GM23338 (cell line): Measurements from ENCODE around the gene SPP2. TPM values are rescaled to one million over a fixed set of nuclear protein-coding genes. Genes with fewer than 3 reads are reported as not detected.

Source experiments
- ATAC-seq: fragments of 200-7000 bp; cut with Tn5 transposase; 3 replicates; pipeline ENCODE4 v1.9.1; 2020
- DNase-seq: peaks from one replicate; pipeline ENCODE4 v3.0.0-alpha.2; 2015; ENCODE audit warnings: low spot score
- H2AFZ ChIP-seq: fragments of 200-600 bp; sonication (generic); 2 replicates; pipeline ENCODE4 v1.8.0; 2016; ENCODE audit warnings: antibody characterized with exemption, mild to moderate bottlenecking, moderate library complexity
- H3F3A ChIP-seq: fragments of 200-600 bp; sonication (generic); replicated peaks from 2 replicates; pipeline ENCODE4 v1.8.0; 2017; ENCODE audit warnings: antibody characterized with exemption, mixed run types, low read depth
- H3K27ac ChIP-seq: fragments of 200-600 bp; sonication (generic); 2 replicates; pipeline ENCODE4 v1.6.1; 2016; ENCODE audit warnings: low read depth
- H3K27me3 ChIP-seq: fragments of 200-600 bp; sonication (generic); 2 replicates; pipeline ENCODE4 v1.8.0; 2016; ENCODE audit warnings: mild to moderate bottlenecking, mixed run types, moderate library complexity; ENCODE audit not compliant: insufficient read depth
- H3K36me3 ChIP-seq: fragments of 200-600 bp; sonication (generic); 2 replicates; pipeline ENCODE4 v1.8.0; 2016; ENCODE audit warnings: mild to moderate bottlenecking; ENCODE audit not compliant: insufficient read depth
- H3K4me1 ChIP-seq: fragments of 200-600 bp; sonication (generic); 2 replicates; pipeline ENCODE4 v1.8.0; 2016; ENCODE audit warnings: mild to moderate bottlenecking, moderate library complexity; ENCODE audit not compliant: insufficient read depth
- H3K4me2 ChIP-seq: fragments of 200-600 bp; sonication (generic); 2 replicates; pipeline ENCODE4 v1.7.1; 2017; ENCODE audit warnings: mixed run types
- H3K4me3 ChIP-seq: fragments of 200-600 bp; sonication (generic); 2 replicates; pipeline ENCODE4 v1.6.1; 2016; ENCODE audit warnings: mixed run types
- H3K79me2 ChIP-seq: fragments of 200-600 bp; sonication (generic); replicated peaks from 2 replicates; pipeline ENCODE4 v1.8.0; 2017; ENCODE audit warnings: mild to moderate bottlenecking; ENCODE audit not compliant: insufficient read depth
- H3K9me2 ChIP-seq: fragments of 200-600 bp; sonication (generic); 2 replicates; pipeline ENCODE4 v1.8.0; 2017; ENCODE audit not compliant: insufficient read depth
- H4K20me1 ChIP-seq: fragments of 200-600 bp; sonication (generic); replicated peaks from 2 replicates; pipeline ENCODE4 v1.8.0; 2017; ENCODE audit warnings: mild to moderate bottlenecking; ENCODE audit not compliant: insufficient read depth
- H3K27ac Mint-ChIP-seq: 2 replicates; pipeline ENCODE4 v1.8.0; 2020; ENCODE audit warnings: inconsistent platforms, mild to moderate bottlenecking, moderate library complexity, mixed read lengths
- H3K27me3 Mint-ChIP-seq: 3 replicates; pipeline ENCODE4 v1.8.0; 2022; ENCODE audit warnings: low read depth, mild to moderate bottlenecking, moderate library complexity, mixed read lengths, inconsistent platforms; ENCODE audit not compliant: insufficient read depth, poor library complexity
- H3K36me3 Mint-ChIP-seq: 3 replicates; pipeline ENCODE4 v1.8.0; 2021; ENCODE audit warnings: low read depth, mild to moderate bottlenecking, inconsistent platforms, moderate library complexity, mixed read lengths
- H3K4me1 Mint-ChIP-seq: 3 replicates; pipeline ENCODE4 v1.8.0; 2020; ENCODE audit warnings: mild to moderate bottlenecking, inconsistent platforms, mixed read lengths
- H3K4me3 Mint-ChIP-seq: 3 replicates; pipeline ENCODE4 v1.8.0; 2021; ENCODE audit warnings: moderate library complexity, mild to moderate bottlenecking, inconsistent platforms, mixed read lengths
- H3K9me3 Mint-ChIP-seq: 3 replicates; pipeline ENCODE4 v1.8.0; 2020; ENCODE audit warnings: moderate library complexity, mild to moderate bottlenecking, inconsistent platforms, mixed read lengths
- CREB1 ChIP-seq: fragments of 250-450 bp; sonication (Bioruptor Pico); IDR thresholded peaks from 2 replicates; pipeline ENCODE4 v1.5.0; 2020; ENCODE audit warnings: low read depth, mild to moderate bottlenecking, moderate library complexity
- EZH2 ChIP-seq: fragments of 200-600 bp; sonication (generic); IDR thresholded peaks from one replicate; pipeline ENCODE4 v1.8.0; 2017; ENCODE audit warnings: antibody characterized with exemption, mild to moderate bottlenecking, low read depth; ENCODE audit not compliant: unreplicated experiment
- EZH2phosphoT487 ChIP-seq: fragments of 200-600 bp; sonication (generic); IDR thresholded peaks from one replicate; pipeline ENCODE4 v1.8.1; 2018; ENCODE audit warnings: antibody characterized with exemption; ENCODE audit not compliant: unreplicated experiment
- JUNB ChIP-seq: IDR thresholded peaks from one replicate; pipeline ENCODE4 v1.6.1; 2016; ENCODE audit warnings: antibody characterized with exemption; ENCODE audit not compliant: unreplicated experiment
- NANOG ChIP-seq: IDR thresholded peaks from 2 replicates; pipeline ENCODE4 v1.6.1; 2016; ENCODE audit warnings: antibody characterized with exemption, borderline replicate concordance
- POLR2AphosphoS5 ChIP-seq: IDR thresholded peaks from 2 replicates; pipeline ENCODE4 v1.6.1; 2016; ENCODE audit warnings: antibody characterized with exemption, low read depth
- STAT1 ChIP-seq: IDR thresholded peaks from one replicate; pipeline ENCODE4 v1.6.1; 2016; ENCODE audit warnings: antibody characterized with exemption; ENCODE audit not compliant: unreplicated experiment
- ZNF114 ChIP-seq: fragments of 250-450 bp; sonication (Bioruptor Pico); IDR thresholded peaks from 2 replicates; pipeline ENCODE4 v1.5.0; 2020; ENCODE audit warnings: mild to moderate bottlenecking, moderate library complexity
- ZNF331 ChIP-seq: fragments of 250-450 bp; sonication (Bioruptor Pico); IDR thresholded peaks from 2 replicates; pipeline ENCODE4 v1.5.0; 2020; ENCODE audit warnings: low read depth, mild to moderate bottlenecking, moderate library complexity
- polyA plus RNA-seq: library from polyadenylated mRNA; unstranded; fragments of >200 nt; fragmentation: Nextera tagmentation; extraction: Ambion mirVana; gene quantifications from 2 replicates; pipeline ENCODE4 v1.2.1, GENCODE V29; 2016
- total RNA-seq: library from RNA; depleted of rRNA; stranded (reverse); fragments of >200 nt; shearing (Covaris generic); gene quantifications from 2 replicates; pipeline ENCODE4 v1.2.3, GENCODE V29; 2014
- TF ChIP-seq, protein P1 (sequence below), 2 experiments: fragments of 200-600 bp in 1 of 2; sonication (generic) in 1 of 2; conservative IDR thresholded peaks; 2 replicates each; pipeline versions ENCODE4 v1.5.1 to v1.6.1; 2016 to 2017; ENCODE audit warnings: antibody characterized with exemption in 2 of 2, low read depth in 2 of 2, mild to moderate bottlenecking in 2 of 2, moderate library complexity in 1 of 2
- TF ChIP-seq, protein P2 (sequence below): IDR thresholded peaks from 2 replicates; pipeline ENCODE4 v1.6.1; 2016; ENCODE audit warnings: antibody characterized with exemption
- TF ChIP-seq, protein P3 (sequence below): IDR thresholded peaks from one replicate; pipeline ENCODE4 v1.6.1; 2018; ENCODE audit warnings: antibody characterized with exemption; ENCODE audit not compliant: unreplicated experiment

SPP2 gene
- total and polyA plus RNA-seq, 2 experiments from 2014 or later = not detected

DNA sequence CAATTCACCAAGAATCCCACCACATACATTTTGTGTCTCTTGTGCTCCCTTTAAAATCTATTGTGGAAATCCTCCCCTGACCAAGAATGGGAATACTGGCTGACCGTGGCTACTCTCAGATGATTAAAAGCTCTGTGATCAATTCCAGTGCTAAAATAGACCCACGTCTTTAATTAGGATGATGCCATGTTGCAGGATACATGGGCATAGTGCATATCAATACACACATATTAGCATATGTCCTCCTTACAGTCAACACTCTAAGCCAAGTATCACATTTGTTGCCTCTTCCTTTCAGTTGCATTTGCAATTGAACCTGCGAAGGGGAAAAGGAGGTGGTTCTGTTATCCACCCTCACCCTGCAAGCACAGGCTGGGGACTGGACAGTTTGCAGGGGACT lies 41.8 kb downstream of the SPP2 start (continued):
- TF ChIP-seq, protein P1, sequence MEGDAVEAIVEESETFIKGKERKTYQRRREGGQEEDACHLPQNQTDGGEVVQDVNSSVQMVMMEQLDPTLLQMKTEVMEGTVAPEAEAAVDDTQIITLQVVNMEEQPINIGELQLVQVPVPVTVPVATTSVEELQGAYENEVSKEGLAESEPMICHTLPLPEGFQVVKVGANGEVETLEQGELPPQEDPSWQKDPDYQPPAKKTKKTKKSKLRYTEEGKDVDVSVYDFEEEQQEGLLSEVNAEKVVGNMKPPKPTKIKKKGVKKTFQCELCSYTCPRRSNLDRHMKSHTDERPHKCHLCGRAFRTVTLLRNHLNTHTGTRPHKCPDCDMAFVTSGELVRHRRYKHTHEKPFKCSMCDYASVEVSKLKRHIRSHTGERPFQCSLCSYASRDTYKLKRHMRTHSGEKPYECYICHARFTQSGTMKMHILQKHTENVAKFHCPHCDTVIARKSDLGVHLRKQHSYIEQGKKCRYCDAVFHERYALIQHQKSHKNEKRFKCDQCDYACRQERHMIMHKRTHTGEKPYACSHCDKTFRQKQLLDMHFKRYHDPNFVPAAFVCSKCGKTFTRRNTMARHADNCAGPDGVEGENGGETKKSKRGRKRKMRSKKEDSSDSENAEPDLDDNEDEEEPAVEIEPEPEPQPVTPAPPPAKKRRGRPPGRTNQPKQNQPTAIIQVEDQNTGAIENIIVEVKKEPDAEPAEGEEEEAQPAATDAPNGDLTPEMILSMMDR (conservative IDR thresholded peaks at IDR 0.05; ENCODE audit: low read depth in 2 of 2) = no peak
- TF ChIP-seq, protein P2, sequence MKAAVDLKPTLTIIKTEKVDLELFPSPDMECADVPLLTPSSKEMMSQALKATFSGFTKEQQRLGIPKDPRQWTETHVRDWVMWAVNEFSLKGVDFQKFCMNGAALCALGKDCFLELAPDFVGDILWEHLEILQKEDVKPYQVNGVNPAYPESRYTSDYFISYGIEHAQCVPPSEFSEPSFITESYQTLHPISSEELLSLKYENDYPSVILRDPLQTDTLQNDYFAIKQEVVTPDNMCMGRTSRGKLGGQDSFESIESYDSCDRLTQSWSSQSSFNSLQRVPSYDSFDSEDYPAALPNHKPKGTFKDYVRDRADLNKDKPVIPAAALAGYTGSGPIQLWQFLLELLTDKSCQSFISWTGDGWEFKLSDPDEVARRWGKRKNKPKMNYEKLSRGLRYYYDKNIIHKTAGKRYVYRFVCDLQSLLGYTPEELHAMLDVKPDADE = no peak
- TF ChIP-seq EZH2 (no peak), ZNF331 (CRISPR knock-in tag) (no peak), STAT1 (no peak), CREB1 (CRISPR knock-in tag) (no peak), EZH2phosphoT487 (no peak), POLR2AphosphoS5 (no peak), NANOG (no peak), ZNF114 (CRISPR knock-in tag) (no peak), JUNB (no peak)
- TF ChIP-seq, protein P3, sequence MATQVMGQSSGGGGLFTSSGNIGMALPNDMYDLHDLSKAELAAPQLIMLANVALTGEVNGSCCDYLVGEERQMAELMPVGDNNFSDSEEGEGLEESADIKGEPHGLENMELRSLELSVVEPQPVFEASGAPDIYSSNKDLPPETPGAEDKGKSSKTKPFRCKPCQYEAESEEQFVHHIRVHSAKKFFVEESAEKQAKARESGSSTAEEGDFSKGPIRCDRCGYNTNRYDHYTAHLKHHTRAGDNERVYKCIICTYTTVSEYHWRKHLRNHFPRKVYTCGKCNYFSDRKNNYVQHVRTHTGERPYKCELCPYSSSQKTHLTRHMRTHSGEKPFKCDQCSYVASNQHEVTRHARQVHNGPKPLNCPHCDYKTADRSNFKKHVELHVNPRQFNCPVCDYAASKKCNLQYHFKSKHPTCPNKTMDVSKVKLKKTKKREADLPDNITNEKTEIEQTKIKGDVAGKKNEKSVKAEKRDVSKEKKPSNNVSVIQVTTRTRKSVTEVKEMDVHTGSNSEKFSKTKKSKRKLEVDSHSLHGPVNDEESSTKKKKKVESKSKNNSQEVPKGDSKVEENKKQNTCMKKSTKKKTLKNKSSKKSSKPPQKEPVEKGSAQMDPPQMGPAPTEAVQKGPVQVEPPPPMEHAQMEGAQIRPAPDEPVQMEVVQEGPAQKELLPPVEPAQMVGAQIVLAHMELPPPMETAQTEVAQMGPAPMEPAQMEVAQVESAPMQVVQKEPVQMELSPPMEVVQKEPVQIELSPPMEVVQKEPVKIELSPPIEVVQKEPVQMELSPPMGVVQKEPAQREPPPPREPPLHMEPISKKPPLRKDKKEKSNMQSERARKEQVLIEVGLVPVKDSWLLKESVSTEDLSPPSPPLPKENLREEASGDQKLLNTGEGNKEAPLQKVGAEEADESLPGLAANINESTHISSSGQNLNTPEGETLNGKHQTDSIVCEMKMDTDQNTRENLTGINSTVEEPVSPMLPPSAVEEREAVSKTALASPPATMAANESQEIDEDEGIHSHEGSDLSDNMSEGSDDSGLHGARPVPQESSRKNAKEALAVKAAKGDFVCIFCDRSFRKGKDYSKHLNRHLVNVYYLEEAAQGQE = no peak

DNA sequence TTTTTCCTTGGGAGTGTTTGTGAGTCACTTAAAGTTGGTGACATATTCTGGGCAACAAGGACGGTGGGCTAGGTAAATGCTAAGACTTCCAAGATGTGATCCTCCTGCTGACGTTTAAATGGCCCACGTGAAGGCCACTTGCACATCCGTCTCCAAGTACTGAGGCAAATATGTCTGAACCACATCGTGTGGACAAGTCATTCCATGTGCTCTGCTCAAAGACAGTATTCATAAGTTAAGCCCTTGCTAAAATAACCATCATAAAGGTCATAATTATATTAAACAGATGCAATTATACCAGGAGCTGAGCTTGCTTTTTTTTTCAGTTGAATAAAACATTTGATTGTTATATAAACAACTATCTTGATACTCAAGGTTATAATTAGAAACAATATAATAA lies 44.8 kb downstream of the SPP2 start:
- Histone ChIP-seq H4K20me1 (no peaks in the 10 kb centered on the region), H3K79me2 (no peaks in the 10 kb centered on the region), H2AFZ (no peak overlapping the region), H3K9me2 (no peaks in the 10 kb centered on the region), H3K4me3 (no peak overlapping the region), H3K36me3 (no peaks in the 10 kb centered on the region), H3K4me1 (peaks cover 9% of the 10 kb centered on the region), H3K27ac (no peak overlapping the region), H3F3A (no peaks in the 10 kb centered on the region), H3K4me2 (no peak overlapping the region), H3K27me3 (no peaks in the 10 kb centered on the region)
- peaks cover 2% of the 10 kb centered on the region for H3K27me3 Mint-ChIP-seq
- no peaks in the 10 kb centered on the region for H3K36me3 Mint-ChIP-seq
- no peak overlapping the region for H3K27ac Mint-ChIP-seq
- H3K4me1 Mint-ChIP-seq = peaks cover 14% of the 10 kb centered on the region
- H3K9me3 Mint-ChIP-seq = no peaks in the 10 kb centered on the region
- DNase-seq (no peak), ATAC-seq (no peak)
- H3K4me3 Mint-ChIP-seq = no peak overlapping the region
- no peak for TF ChIP-seq STAT1
- no peak for TF ChIP-seq ZNF114 (CRISPR knock-in tag)
- no peak for TF ChIP-seq JUNB
- TF ChIP-seq POLR2AphosphoS5 = no peak
- TF ChIP-seq, protein P1 (conservative IDR thresholded peaks at IDR 0.05; ENCODE audit: low read depth in 2 of 2) = no peak
